Pancreas (tissue), 10 donors: ENCODE data around the gene SETBP1. TPM values are rescaled to one million over a fixed set of nuclear protein-coding genes. Genes with fewer than 3 reads are reported as not detected.

Experiments
- ATAC-seq, 4 donors: fragments of 200-7000 bp; cut with Tn5 transposase; one replicate each; pipeline versions ENCODE4 v1.8.0 to v1.9.1; 2020; ENCODE audit warnings: mild to moderate bottlenecking in 4 of 4, moderate library complexity in 4 of 4
- DNase-seq, 6 donors: peaks; one replicate each; pipeline ENCODE4 v3.0.0-alpha.2; 2020
- FAIRE-seq: peaks from 2 replicates; lab custom pipeline; 2012; peaks lifted over from hg19 to GRCh38; lab: Jason Lieb, UNC
- H3K27ac ChIP-seq, 4 donors: fragments of 200-600 bp; sonication (generic); 1 replicate in 3 of 4; 2 replicates in 1 of 4; pipeline versions ENCODE4 v1.5.0 to v1.8.0; 2020
- H3K27me3 ChIP-seq, 4 donors: fragments of 200-600 bp; one replicate each; pipeline ENCODE4 v1.8.0; 2021
- H3K36me3 ChIP-seq, 3 donors: fragments of 200-600 bp; sonication (generic) in 1 of 3; one replicate each; pipeline versions ENCODE4 v1.5.0 to v1.8.0; 2020 to 2021
- H3K4me1 ChIP-seq, 3 donors: fragments of 200-600 bp; one replicate each; pipeline ENCODE4 v1.8.0; 2021
- H3K4me3 ChIP-seq, 4 donors: fragments of 200-600 bp; sonication (generic) in 2 of 4; one replicate each; pipeline versions ENCODE4 v1.5.0 to v1.8.0; 2020 to 2021
- H3K9me3 ChIP-seq, 4 donors: fragments of 200-600 bp; one replicate each; pipeline ENCODE4 v1.8.0; 2021
- WGBS, 2 donors: extraction: QIAGEN DNeasy Blood & Tissue Kit; methylation state at CpG; one replicate each; pipeline ENCODE4 v1.1.7; 2013; 5-methylcytosine and 5-hydroxymethylcytosine counted together
- intact Hi-C, 3 donors: fragments of 100-400 bp; cut with DNase I; formaldehyde crosslinking; loops; one replicate each; pipeline versions ENCODE4 v1.11.1 to v1.14.2; 2022
- polyA plus RNA-seq, 2 donors: library from polyadenylated mRNA; stranded (reverse); fragments of 200-250 nt; gene quantifications; one replicate each; pipeline ENCODE4 v1.2.3, GENCODE V29; 2013
- total RNA-seq, 6 donors: library from RNA; stranded (reverse); fragmentation: NEBNext Ultra II Directional in 4 of 6; extraction: Animal tissue kit (Norgen Biotek cat#: 25700) in 4 of 6; gene quantifications; one replicate each; pipeline versions ENCODE4 v1.2.1 to v1.2.4, GENCODE V29; 2021 to 2023
- TF ChIP-seq, protein P1 (sequence below), 4 donors: fragments of 200-600 bp; sonication (generic) in 3 of 4; IDR thresholded peaks; one replicate each; pipeline versions ENCODE4 v1.5.0 to v1.8.0; 2021; ENCODE audit warnings: antibody characterized with exemption in 4 of 4
- donor health status: healthy with polysubstance abuse.
- donor health status: DM: no; HTN: no; CAD: no; lungs with moderate emphysema.
- donor health status: DM: no; HTN: no; CAD: no.
- donor health status: control.
- donor health status: control.
- donor health status: Bipolar disorder and iron deficiency.
- donor health status: DM: yes; HTN: yes; CAD: no.
- donor health status: DM: no; HTN: no; CAD: no.
- donor health status: DM: no; HTN: no; CAD: no.
- donor health status: DM: yes; HTN: yes; CAD: no.

Gene SETBP1
- total and polyA plus RNA-seq, 8 donors: 3.9 to 24.0 (median 18.1) TPM

DNA sequence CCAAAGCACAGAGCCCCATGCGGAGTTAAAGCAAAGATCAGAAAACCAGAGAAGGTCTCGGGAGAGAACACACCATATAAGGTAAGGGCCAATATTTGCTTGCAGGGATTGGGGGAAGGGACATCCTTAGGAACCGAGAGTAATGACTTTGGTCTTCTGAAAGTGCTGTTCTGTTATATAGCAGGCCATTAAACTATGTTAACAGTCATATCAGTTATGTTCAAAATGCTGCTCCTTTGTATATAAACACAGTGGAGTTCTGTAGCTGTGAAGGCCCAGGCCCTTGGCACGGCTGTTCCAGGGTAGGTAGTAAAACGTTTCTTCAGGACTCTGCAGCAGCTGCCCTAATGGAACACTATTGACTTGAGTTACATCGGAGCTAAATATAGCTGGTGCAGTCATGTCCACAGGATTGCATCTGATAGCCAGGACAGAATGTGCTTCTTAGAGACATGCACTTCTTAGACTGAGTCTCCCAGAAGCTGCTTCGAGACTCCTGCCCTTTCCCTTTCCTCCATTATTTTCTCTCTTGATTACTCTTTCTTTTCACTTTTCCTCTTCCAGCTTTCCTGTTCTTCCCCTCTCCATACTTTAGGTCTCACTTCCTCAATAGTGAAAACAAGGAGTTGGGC, 122.4 kb downstream of the SETBP1 start:
- TF ChIP-seq, protein P1, sequence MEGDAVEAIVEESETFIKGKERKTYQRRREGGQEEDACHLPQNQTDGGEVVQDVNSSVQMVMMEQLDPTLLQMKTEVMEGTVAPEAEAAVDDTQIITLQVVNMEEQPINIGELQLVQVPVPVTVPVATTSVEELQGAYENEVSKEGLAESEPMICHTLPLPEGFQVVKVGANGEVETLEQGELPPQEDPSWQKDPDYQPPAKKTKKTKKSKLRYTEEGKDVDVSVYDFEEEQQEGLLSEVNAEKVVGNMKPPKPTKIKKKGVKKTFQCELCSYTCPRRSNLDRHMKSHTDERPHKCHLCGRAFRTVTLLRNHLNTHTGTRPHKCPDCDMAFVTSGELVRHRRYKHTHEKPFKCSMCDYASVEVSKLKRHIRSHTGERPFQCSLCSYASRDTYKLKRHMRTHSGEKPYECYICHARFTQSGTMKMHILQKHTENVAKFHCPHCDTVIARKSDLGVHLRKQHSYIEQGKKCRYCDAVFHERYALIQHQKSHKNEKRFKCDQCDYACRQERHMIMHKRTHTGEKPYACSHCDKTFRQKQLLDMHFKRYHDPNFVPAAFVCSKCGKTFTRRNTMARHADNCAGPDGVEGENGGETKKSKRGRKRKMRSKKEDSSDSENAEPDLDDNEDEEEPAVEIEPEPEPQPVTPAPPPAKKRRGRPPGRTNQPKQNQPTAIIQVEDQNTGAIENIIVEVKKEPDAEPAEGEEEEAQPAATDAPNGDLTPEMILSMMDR (IDR thresholded peaks at IDR 0.05): no peak
- Histone ChIP-seq H3K9me3 (no peaks in the 10 kb centered on the region), H3K27me3 (no peaks in the 10 kb centered on the region), H3K4me3 (no peak overlapping the region), H3K36me3 (no peaks in the 10 kb centered on the region), H3K4me1 (peaks cover 31 to 62% (median 50%) of the 10 kb centered on the region in 3 donors), H3K27ac (peak overlapping the region; percentile 39 to 80 (median 54))
- peak; percentile 97 for FAIRE-seq
- WGBS, 2 donors: 25% methylated on average over 7 of the region's 7 CpGs
- ATAC-seq: peak; percentile 59 to 77 (median 68)
- peak in 4 of 6 donors; percentile 37 to 70 (median 59) for DNase-seq
- intact Hi-C loops: loop anchor here in 1 of 3 donors (10.0 kb wide), 1 partner anchor 118 kb away; the partner anchor contains the start of gene SETBP1

DNA sequence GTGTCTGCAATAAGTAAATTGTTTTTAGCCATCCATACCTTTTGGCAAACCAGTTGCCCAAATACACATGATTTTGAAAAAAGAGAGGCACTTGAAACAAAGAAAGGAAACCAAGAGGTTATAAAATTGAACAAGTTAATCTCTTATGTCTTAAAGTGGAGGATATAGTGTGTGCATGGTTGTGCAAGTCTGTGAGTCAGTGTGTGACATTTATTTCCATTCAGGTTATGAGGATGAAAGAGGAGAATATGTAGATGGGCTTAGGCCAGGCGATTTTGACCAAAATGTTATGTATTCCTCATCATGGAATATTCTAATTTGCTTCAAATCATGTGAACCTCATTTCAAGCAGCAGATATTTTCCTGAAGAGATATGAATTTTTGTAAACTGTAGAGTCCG, 123.3 kb downstream of the SETBP1 start:
- 61 to 71% methylated on average over 2 of the region's 2 CpGs for WGBS, 2 donors
- TF ChIP-seq, protein P1 (IDR thresholded peaks at IDR 0.05): no peak
- ATAC-seq: no peak
- intact Hi-C loops: loop anchor here in 1 of 3 donors (10.0 kb wide), 1 partner anchor 119 kb away; the partner anchor contains the start of gene SETBP1
- Histone ChIP-seq H3K4me3 (no peak overlapping the region), H3K4me1 (peaks cover 22 to 53% (median 44%) of the 10 kb centered on the region in 3 donors), H3K36me3 (no peaks in the 10 kb centered on the region), H3K27ac (peak overlapping the region in 2 of 4 donors; percentile 61 to 80), H3K9me3 (no peaks in the 10 kb centered on the region), H3K27me3 (no peaks in the 10 kb centered on the region)
- no peak for DNase-seq
- FAIRE-seq: no peak

DNA sequence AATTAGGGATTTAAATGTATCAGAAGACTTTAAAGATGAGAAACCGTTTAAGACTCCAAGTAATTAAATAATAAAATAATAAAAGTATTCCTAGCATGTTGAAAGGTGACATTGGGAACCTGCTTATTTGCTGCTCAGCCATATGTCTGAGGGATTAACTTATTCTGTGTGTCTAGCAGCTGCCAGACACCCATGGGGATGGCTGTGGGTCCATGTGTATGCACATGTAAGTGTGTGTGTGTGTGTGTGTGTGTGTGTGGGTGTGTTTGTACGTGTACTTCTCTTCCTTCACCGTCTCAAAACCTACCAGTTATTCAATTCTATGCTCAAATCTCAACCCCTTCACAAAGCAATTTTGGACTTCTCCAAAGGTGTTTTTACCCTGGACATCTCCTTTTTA, 124.5 kb downstream of the SETBP1 start:
- TF ChIP-seq, protein P1 (IDR thresholded peaks at IDR 0.05): no peak
- WGBS, 2 donors: 67 to 84% methylated on average over 3 of the region's 3 CpGs

DNA sequence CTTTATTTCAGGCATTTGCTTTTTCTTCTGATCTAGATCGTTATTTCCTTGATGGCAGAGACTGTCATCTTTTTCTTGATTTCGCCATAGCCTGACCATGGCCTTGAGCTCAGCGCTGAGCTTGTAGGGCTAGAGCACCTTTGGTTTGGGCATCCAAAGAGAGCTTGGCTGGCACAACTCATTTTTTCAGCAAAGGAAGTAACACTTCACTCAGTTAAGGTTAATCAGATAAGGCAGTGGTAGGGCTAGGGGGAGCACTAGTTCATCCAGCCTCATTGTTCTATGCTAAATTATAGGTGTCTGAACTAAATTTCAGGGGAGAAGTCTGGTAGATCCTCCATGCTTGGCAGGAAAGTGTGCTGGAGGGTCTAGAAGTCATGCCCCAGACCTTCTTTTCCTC, 125.0 kb downstream of the SETBP1 start:
- no peaks in the 10 kb centered on the region for H3K36me3 ChIP-seq

More for the DNA sequence above, 124.5 kb downstream of the SETBP1 start:
- FAIRE-seq (no peak), DNase-seq (no peak), ATAC-seq (no peak)
- Histone ChIP-seq H3K36me3 (no peaks in the 10 kb centered on the region), H3K27ac (peak overlapping the region in 1 of 4 donors; percentile 5), H3K4me3 (no peak overlapping the region), H3K27me3 (no peaks in the 10 kb centered on the region), H3K9me3 (no peaks in the 10 kb centered on the region), H3K4me1 (peaks cover 16 to 42% (median 33%) of the 10 kb centered on the region in 3 donors)
- intact Hi-C loops: loop anchor here in 1 of 3 donors (10.0 kb wide), 1 partner anchor 120 kb away; the partner anchor contains the start of gene SETBP1

More for the DNA sequence above, 125.0 kb downstream of the SETBP1 start:
- TF ChIP-seq, protein P1 (IDR thresholded peaks at IDR 0.05): no peak
- peaks cover 16 to 39% (median 30%) of the 10 kb centered on the region in 3 donors for H3K4me1 ChIP-seq
- DNase-seq: no peak
- intact Hi-C loops: loop anchor here in 1 of 3 donors (10.0 kb wide), 1 partner anchor 121 kb away; the partner anchor contains the start of gene SETBP1
- H3K9me3 ChIP-seq: no peaks in the 10 kb centered on the region
- 41 to 43% methylated on average over 3 of the region's 3 CpGs for WGBS, 2 donors
- H3K4me3 ChIP-seq: no peak overlapping the region
- no peaks in the 10 kb centered on the region for H3K27me3 ChIP-seq
- peak in 2 of 4 donors; percentile 11 to 17 for ATAC-seq
- peak overlapping the region in 1 of 4 donors; percentile 5 for H3K27ac ChIP-seq
- FAIRE-seq: no peak
